ENCODE results near the gene FNDC3B.

GRCh38 chr3:172239218-172239790 is 199.9 kb downstream of the FNDC3B start:
- no peak for TF ChIP-seq MAX (IDR thresholded peaks at IDR 0.05)
- no peak for TF ChIP-seq EP300 (IDR thresholded peaks at IDR 0.05; ENCODE audit: borderline replicate concordance)
- no peak for TF ChIP-seq TEAD4 (IDR thresholded peaks at IDR 0.05)
- no peak for TF ChIP-seq RAD21 (IDR thresholded peaks at IDR 0.05; ENCODE audit: low read depth)
- no peak for TF ChIP-seq CEBPB (IDR thresholded peaks at IDR 0.05)
- no peak for TF ChIP-seq YY1 (IDR thresholded peaks at IDR 0.05; ENCODE audit: low read depth)
- TF ChIP-seq NFIC (IDR thresholded peaks at IDR 0.05): no peak
- TF ChIP-seq TAF1 (IDR thresholded peaks at IDR 0.05; ENCODE audit: low read depth): no peak
- TF ChIP-seq TCF12 (IDR thresholded peaks at IDR 0.05; ENCODE audit: low read depth): no peak
- TF ChIP-seq CREB1 (IDR thresholded peaks at IDR 0.05; ENCODE audit: low read depth): no peak
- no peak for TF ChIP-seq REST (IDR thresholded peaks at IDR 0.05; ENCODE audit: low read depth)

All from Ishikawa (cell line).